Thymus (tissue), 11 donors: ENCODE data around the gene ZNF26. TPM values are rescaled to one million over a fixed set of nuclear protein-coding genes. Genes with fewer than 3 reads are reported as not detected.

Experiments used
- DNase-seq, 9 donors: peaks; one replicate each; pipeline ENCODE4 v3.0.0-alpha.2; 2013; ENCODE audit warnings: low spot score in 9 of 9, low read depth in 6 of 9, missing footprints in 1 of 9
- H3K27ac ChIP-seq, 2 donors: one replicate each; pipeline ENCODE4 v1.5.1; 2013; ENCODE audit warnings: control low read depth in 1 of 2, low read depth in 1 of 2, low read length in 1 of 2, mild to moderate bottlenecking in 1 of 2, moderate library complexity in 1 of 2
- H3K27me3 ChIP-seq, 2 donors: one replicate each; pipeline ENCODE4 v1.5.1; 2013; ENCODE audit warnings: low read length in 1 of 2; ENCODE audit not compliant: control insufficient read depth in 2 of 2, insufficient read depth in 1 of 2
- H3K36me3 ChIP-seq, 2 donors: one replicate each; pipeline ENCODE4 v1.5.1; 2013; ENCODE audit warnings: low read length in 1 of 2, mild to moderate bottlenecking in 1 of 2, moderate library complexity in 1 of 2; ENCODE audit not compliant: control insufficient read depth in 2 of 2, insufficient read depth in 2 of 2
- H3K4me1 ChIP-seq, 2 donors: one replicate each; pipeline ENCODE4 v1.5.1; 2013; ENCODE audit warnings: low read length in 2 of 2; ENCODE audit not compliant: control insufficient read depth in 2 of 2, insufficient read depth in 2 of 2
- H3K4me3 ChIP-seq, 2 donors: one replicate each; pipeline ENCODE4 v1.5.1; 2013; ENCODE audit warnings: low read length in 2 of 2, control low read depth in 1 of 2, mild to moderate bottlenecking in 1 of 2
- H3K9me3 ChIP-seq, 2 donors: one replicate each; pipeline ENCODE4 v1.5.1; 2013; ENCODE audit warnings: low read length in 1 of 2, mild to moderate bottlenecking in 1 of 2; ENCODE audit not compliant: control insufficient read depth in 2 of 2, insufficient read depth in 1 of 2
- WGBS: extraction: QIAGEN DNeasy Blood & Tissue Kit; methylation state at CpG from one replicate; pipeline ENCODE4 v1.1.7; 2013; 5-methylcytosine and 5-hydroxymethylcytosine counted together
- polyA plus RNA-seq: library from polyadenylated mRNA; stranded (reverse); fragments of 200-250 nt; gene quantifications from one replicate; pipeline ENCODE4 v1.2.3, GENCODE V29; 2013
- total RNA-seq: library from RNA; stranded (reverse); fragments of 120-200 nt; gene quantifications from one replicate; pipeline ENCODE4 v1.2.4, GENCODE V29; 2013
- donor health status: healthy.

ZNF26 gene
- total and polyA plus RNA-seq, 2 donors, result 9.0 to 9.7 TPM

GRCh38 chr12:132946246-132946820, 39.8 kb upstream of the ZNF26 start:
- DNase-seq, result no peak
- peaks cover 46 to 74% of the 10 kb centered on the region in 2 donors for H3K36me3 ChIP-seq
- peaks cover 46 to 88% of the 10 kb centered on the region in 2 donors for H3K9me3 ChIP-seq
- H3K27me3 ChIP-seq, result no peaks in the 10 kb centered on the region
- H3K4me1 ChIP-seq, result no peaks in the 10 kb centered on the region
- 93% methylated on average over 8 of the region's 8 CpGs for WGBS
- H3K27ac ChIP-seq, result no peak overlapping the region
- no peak overlapping the region for H3K4me3 ChIP-seq

- Histone ChIP-seq H3K27ac (no peak overlapping the region), H3K4me3 (no peak overlapping the region), H3K36me3 (peaks cover 32 to 57% of the 10 kb centered on the region in 2 donors), H3K4me1 (no peaks in the 10 kb centered on the region), H3K27me3 (no peaks in the 10 kb centered on the region), H3K9me3 (peaks cover 37 to 86% of the 10 kb centered on the region in 2 donors)
- DNase-seq, result no peak
- WGBS, result 98% methylated on average over 29 of the region's 29 CpGs
Observed at GRCh38 chr12:132948146-132949066, 37.8 kb upstream of the ZNF26 start.

GRCh38 chr12:132949936-132950837, 36.0 kb upstream of the ZNF26 start:
- Histone ChIP-seq H3K36me3 (peaks cover 15 to 39% of the 10 kb centered on the region in 2 donors), H3K4me1 (peaks cover 2 to 6% of the 10 kb centered on the region in 2 donors), H3K27ac (no peak overlapping the region), H3K27me3 (no peaks in the 10 kb centered on the region), H3K9me3 (peaks cover 32 to 88% of the 10 kb centered on the region in 2 donors), H3K4me3 (no peak overlapping the region)
- 98% methylated on average over 30 of the region's 30 CpGs for WGBS
- no peak for DNase-seq

GRCh38 chr12:132950844-132951535, 35.2 kb upstream of the ZNF26 start:
- no peak for DNase-seq
- Histone ChIP-seq H3K4me1 (peaks cover 7 to 11% of the 10 kb centered on the region in 2 donors), H3K27me3 (no peaks in the 10 kb centered on the region), H3K27ac (no peak overlapping the region), H3K9me3 (peaks cover 29 to 81% of the 10 kb centered on the region in 2 donors), H3K4me3 (no peak overlapping the region), H3K36me3 (peaks cover 14 to 32% of the 10 kb centered on the region in 2 donors)
- WGBS, result 95% methylated on average over 27 of the region's 27 CpGs

GRCh38 chr12:132951649-132952048, 34.5 kb upstream of the ZNF26 start:
- Histone ChIP-seq H3K27me3 (no peaks in the 10 kb centered on the region), H3K27ac (no peak overlapping the region), H3K9me3 (peaks cover 30 to 74% of the 10 kb centered on the region in 2 donors), H3K4me3 (no peak overlapping the region), H3K36me3 (peaks cover 14 to 27% of the 10 kb centered on the region in 2 donors), H3K4me1 (peaks cover 7 to 11% of the 10 kb centered on the region in 2 donors)
- over 99% methylated on average over 8 of the region's 8 CpGs for WGBS
- no peak for DNase-seq

DNA sequence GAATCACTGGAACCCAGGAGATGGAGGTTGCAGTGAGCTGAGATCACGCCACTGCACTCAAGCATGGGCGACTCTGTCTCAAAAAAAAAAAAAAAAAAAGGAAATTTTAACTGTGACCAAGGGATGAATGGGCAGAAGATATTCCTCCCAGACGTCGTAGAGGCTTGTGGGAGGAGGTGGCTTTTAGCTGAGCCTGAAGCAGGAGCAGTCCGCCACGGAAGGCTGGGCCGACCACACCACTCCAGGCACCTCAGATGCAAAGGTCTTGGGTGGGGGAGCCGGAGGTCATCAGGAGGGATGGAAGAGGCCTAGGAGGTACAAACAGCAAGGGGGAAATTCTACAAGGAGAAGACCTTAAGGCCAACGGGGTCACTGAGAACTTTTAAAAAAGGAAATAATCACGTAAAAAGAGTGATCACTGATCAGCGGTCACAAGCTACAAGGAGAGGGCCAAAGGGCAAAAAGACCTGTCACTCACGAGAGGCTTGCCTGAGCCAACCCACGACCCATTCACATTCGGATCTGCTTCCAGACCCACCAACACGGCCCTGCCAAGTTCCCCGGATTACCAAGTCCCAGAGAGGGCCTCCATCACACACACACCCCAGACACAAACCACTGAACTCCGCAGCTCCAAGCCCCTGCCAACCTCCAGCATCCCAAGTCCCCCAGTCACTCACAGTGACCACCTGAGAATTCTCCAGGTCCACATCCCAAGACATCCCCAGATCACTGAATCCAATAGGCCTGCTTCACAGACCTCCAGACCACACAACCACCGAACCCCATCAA, 33.6 kb upstream of the ZNF26 start:
- H3K27ac ChIP-seq, result no peak overlapping the region
- peaks cover 30 to 72% of the 10 kb centered on the region in 2 donors for H3K9me3 ChIP-seq
- WGBS, result 98% methylated on average over 18 of the region's 18 CpGs
- H3K27me3 ChIP-seq, result no peaks in the 10 kb centered on the region
- peaks cover 14 to 27% of the 10 kb centered on the region in 2 donors for H3K36me3 ChIP-seq
- DNase-seq, result no peak
- peaks cover 7 to 14% of the 10 kb centered on the region in 2 donors for H3K4me1 ChIP-seq
- H3K4me3 ChIP-seq, result no peak overlapping the region

DNA sequence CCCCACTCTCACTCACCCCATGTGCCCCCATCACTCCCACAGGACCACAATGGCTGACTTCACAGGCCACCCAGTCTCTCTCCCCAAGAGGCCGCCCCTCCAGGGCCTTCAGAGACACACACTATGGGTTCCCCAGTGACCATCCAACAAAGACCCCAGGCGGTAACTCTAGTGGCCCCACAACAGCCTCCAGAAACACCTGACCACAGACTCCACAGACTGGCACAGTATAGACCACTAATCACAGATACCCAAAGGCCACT, 33.1 kb upstream of the ZNF26 start:
- 100% methylated on average over 2 of the region's 2 CpGs for WGBS
- Histone ChIP-seq H3K27ac (no peak overlapping the region), H3K27me3 (no peaks in the 10 kb centered on the region), H3K4me1 (peaks cover 7 to 14% of the 10 kb centered on the region in 2 donors), H3K9me3 (peaks cover 29 to 72% of the 10 kb centered on the region in 2 donors), H3K4me3 (no peak overlapping the region), H3K36me3 (peaks cover 12 to 23% of the 10 kb centered on the region in 2 donors)
- DNase-seq, result no peak

DNA sequence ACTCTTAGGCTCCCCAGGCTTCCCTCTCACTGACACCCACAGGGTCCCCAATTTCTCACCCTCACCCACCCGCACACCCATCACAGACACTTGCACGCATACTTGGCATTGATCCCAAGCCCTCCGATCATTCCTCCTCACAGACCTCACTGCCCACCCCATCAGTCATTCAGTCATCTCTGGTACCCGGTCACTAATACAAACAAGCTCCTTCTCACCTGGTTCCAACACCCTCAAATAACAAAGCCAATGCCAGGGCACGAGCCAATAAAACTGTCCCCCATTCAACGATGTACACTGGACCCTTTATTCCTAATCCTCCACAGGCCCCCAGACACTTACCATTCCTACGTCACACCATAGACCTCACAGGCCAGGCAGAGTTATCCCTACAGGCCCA, 32.4 kb upstream of the ZNF26 start:
- DNase-seq, result no peak
- no peaks in the 10 kb centered on the region for H3K27me3 ChIP-seq
- H3K36me3 ChIP-seq, result peaks cover 9 to 16% of the 10 kb centered on the region in 2 donors
- WGBS, result 99% methylated on average over 7 of the region's 7 CpGs
- peaks cover 7 to 14% of the 10 kb centered on the region in 2 donors for H3K4me1 ChIP-seq
- H3K27ac ChIP-seq, result no peak overlapping the region
- no peak overlapping the region for H3K4me3 ChIP-seq
- H3K9me3 ChIP-seq, result peaks cover 23 to 70% of the 10 kb centered on the region in 2 donors
